ENCODE results near the gene FOXN3. TPM values are rescaled to one million over a fixed set of nuclear protein-coding genes. Genes with fewer than 3 reads are reported as not detected.

FOXN3 gene
- total RNA-seq, 1 experiment from 2014 or later, result 2.7 TPM

DNA sequence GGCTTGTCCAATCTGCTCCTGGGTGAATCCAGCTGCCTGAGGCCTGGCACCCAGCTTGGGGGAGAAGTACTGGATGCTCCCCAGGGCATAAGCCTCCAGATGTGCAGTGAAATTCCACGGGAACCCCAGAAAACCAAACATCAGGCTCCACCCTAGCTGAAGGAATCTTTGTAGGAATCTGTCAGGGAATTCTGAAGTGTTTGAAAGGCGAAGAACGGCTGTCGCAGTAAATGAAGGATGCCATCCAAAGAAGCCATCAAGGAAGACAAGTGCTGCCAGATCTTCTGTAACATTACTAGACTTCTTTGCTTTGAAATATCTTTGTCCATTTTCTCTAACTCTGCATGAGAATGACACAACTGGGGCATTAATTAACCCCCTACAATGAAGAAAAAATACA is 219.4 kb downstream of the FOXN3 start:
- no peak for DNase-seq (ENCODE audit: low spot score)

DNA sequence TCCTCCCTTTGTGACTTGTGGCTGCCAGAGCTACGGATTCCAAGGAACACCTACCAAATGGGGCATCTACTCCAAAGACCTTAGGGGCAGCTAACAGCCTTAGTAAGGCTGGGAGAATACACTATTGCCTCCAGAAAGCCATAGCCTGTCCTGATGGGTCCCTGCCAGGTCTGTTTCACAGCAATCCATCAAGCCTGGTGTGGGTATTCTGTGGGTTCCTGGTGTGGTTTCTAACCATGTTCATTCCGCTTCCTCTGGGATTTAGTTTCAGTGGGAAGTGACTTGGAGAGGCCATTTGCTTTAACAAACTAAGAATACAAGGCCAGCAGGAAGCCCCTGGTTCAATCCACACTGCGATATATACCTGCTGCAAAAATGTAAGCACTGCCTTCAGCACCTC is 220.5 kb downstream of the FOXN3 start:
- no peak for DNase-seq (ENCODE audit: low spot score)

DNA sequence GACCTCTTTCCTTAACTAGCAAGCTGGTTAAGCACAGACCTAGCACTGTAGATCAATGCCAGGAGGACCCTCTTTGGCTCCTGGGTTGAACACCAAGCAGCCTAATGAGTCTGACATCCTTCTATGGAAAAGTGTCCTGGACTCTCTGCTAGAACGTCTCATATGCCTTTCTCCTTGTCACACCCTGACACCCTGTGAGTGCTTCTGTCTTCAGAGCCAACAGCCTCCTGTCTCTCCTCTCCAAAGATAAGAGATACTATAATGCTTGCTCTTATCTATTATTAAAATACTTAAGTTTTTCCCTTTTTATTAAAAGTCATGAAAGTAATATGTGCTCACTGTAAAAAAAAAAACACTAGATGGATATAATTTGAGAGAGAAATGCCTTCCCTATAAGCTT is 222.7 kb downstream of the FOXN3 start:
- DNase-seq (ENCODE audit: low spot score), result no peak

DNA sequence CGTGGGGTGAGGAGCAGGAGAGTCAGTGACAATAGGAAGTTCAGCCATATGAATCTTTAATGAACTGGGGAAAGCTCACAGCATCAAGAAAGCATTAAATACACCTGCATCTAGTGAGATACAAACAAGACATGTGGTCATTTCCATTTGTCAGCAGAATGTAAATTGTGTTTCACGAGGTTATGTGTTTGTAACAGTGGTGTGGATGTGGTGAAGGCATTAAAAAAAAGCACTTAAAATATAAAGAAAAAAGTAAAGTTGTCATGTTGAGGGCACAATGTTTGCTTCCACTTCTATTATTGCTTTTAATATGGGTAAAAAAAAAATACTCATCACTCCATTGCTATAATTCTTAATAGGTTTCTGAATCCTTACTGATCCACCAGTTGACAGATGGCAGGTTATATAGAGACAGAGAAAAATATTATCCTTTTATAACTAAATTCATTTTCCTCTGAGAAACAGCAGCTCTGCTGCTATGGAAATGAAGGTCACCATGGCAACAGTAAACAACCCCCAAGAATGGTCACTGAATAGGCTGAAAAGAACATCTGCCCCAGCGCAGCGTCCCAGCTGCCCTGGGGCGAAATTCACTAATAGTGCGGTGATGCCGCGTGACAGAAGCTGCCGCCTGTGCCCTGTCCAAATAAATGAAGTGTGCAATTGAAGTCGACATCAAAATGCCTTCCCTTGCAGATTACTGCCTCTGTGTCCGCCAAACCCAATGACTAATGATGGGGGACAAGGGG is 226.1 kb downstream of the FOXN3 start:
- DNase-seq (ENCODE audit: low spot score), result no peak

DNA sequence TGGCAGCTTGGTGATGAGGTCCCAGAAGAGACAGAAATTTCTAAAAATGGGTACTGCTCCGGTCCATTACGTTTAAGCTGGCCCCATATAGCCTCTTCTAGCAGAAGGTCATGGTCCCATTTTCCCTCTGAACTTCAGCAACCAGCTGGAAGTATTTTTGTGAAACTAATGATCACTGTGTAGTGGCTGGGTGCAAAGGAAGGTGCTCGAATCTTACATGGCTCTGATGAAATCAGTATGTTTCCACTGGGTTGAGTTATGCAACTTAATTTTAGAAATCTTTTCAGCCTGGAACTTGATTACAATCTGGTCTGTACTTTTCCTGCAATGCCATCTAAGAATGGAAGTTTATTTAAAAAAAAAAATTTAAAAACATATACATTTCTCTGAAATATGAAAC is 228.5 kb downstream of the FOXN3 start:
- no peak for DNase-seq (ENCODE audit: low spot score)

DNA sequence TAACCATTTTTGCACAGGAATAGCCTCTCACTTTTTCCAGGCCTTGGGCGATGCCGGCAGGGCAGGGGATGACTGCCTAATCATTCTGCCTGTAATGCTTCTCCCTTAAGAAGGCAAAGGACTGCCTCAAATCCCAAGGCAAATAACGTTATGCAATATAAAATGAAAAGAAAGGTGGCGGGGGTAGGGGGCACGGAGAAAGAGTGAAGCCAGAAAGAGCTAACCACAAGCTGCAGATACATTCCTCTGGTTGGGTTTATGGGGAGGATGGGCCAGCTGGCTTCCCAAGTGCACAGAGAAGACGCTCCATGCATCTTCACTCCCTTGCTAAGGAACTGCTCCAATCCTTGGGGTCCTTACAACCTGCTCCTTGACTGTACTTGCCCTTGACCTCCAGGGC is 229.5 kb downstream of the FOXN3 start:
- DNase-seq (ENCODE audit: low spot score), result no peak

DNA sequence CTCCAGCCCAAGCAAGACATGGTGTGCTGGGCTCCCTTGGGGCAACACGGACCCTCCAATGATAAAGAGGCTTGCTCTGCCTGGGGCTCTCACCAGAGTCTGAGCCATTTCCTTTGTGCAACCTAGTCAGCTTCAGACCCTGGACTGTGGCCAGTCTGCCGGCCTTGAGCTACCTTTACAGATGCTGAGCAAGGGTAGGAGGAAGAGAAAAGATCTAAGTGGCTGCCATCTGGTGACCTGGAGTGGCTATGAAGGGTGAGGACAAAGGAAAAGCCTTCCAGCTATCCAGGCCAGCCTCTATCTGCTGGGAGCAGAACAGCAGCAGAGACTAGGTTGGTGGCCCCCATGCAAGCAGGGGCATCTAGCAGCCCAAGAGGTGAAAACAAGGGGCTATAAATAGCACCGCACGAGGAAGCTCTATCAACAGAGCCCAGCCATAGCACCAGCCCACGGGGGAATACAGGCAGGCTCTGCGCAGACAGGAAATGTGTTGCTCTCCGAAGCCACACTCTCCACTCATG is 230.1 kb downstream of the FOXN3 start:
- DNase-seq (ENCODE audit: low spot score), result no peak

DNA sequence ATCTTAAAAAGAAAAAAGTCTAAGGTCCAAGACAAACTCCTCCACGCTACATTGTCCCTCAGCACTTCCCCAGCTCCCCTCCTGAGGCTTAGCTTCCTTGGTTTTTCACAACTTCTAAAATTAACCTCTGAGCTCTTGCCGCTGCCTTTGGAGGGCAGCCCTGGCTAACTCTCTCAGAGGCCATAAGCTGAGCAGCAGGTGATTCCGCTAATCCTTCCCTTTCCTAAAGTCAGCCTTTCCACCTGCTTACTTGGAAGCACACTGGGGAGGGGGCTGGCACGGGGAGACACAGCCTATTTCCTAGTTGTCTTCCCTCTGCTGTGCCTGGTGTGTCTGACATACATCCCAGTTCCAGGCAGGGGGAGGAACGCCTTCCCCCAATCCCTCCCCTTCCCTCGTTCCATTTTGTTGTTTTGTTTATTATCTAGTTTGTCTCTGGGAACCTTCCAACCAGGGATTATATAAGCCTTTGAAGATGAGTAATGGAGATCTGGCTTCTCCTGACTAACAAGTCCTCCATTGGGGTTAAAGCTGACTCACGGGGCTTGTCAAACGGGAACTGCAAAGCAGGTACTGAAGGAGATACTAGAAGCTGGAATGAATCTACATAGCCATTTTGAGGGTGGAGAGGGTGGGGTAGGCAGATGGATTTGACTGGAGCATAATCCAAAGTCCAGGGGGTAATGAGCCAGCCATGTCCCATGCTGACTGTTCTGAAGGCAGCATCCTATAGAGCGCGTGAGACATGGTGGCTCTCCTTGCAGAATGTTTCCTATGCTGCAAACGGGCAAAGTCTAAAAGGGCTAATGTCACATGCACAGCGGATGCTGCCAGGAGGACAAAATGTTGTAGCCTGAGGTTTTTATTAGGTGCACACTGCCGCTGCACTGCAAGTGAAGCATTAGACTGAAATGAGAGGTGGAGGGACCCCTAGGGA is 230.8 kb downstream of the FOXN3 start:
- DNase-seq (ENCODE audit: low spot score), result peak; percentile 47

DNA sequence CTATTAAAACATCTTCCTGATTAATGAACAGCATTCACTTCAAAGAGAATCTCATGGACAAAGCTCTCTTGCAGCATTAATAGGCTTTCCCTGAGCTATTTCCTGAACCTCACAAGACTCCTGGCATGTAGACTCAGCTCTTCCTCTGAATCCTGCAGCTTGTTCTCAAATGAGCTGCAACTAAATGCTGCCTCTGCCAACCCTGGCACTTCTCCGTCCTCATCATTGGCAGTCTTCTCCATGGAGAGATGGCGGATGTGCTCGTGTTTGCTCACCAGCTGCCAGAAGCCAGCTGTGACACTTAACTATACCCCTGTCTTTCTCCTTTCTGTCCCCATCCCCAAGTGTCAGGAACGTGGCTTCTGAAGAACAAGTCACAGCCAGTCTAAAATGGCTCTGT is 232.1 kb downstream of the FOXN3 start:
- no peak for DNase-seq (ENCODE audit: low spot score)

DNA sequence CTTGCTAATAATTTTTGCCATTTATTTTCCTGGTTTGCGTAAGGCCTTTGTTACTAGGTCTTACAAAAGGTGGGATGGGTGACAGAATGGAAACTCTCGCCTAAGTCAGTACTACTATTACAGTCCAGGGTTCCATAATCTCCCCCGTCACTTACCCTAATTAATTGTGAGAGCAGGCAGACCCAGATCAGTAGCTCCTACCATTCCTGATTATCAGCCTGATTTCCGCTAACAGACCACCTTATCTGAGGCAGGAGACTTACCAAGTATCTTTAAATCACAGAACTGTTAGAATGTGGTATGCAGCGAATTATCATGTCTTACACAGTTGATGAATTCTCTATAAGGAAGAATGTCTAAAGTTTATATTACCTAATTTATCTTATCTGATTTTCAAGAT is 234.7 kb downstream of the FOXN3 start:
- no peak for DNase-seq (ENCODE audit: low spot score)

DNA sequence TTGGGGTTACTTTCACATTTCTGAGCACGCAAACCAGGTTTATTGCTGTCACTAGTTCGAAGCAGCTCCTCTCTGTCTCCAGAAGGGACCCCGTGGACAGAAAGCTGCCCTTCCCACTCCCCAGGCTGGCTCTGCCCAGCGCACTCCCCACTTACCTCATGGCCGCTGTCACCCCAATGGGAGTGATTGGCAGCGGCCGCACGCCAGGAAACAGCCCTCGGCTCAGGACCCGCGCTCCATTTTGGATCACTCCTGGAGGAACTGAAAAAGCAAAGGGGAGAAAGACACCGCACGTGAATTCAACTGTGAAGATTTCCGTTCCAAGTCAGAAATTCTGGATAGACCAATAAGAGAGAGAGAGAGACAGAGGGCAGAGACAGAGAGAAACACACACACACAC is 236.5 kb downstream of the FOXN3 start:
- no peak for DNase-seq (ENCODE audit: low spot score)

DNA sequence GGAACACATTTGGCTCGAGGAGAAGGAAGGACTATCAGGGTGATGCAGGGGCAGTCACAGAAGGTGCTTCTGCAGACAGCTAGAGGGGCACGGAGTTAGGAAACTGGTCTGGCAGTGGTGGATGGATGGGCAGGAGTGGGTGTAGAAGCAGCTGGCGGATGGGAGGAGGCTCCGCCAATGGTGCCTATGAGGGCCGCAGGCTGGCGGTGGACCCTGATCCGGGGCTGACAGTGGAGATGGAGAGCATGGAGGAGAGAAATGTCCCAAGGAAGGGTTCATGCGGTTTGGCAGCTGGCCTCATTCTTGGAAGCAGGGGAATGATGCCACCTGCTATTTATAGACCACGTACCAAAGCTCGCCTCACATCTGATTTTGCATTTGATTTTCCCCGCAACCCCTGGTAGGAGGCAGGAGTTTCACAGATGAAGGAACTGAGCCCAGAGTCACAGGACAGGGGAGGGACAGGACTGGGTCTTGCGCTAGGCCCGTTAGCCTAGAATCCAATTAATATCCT is 237.1 kb downstream of the FOXN3 start:
- no peak for DNase-seq (ENCODE audit: low spot score)

DNA sequence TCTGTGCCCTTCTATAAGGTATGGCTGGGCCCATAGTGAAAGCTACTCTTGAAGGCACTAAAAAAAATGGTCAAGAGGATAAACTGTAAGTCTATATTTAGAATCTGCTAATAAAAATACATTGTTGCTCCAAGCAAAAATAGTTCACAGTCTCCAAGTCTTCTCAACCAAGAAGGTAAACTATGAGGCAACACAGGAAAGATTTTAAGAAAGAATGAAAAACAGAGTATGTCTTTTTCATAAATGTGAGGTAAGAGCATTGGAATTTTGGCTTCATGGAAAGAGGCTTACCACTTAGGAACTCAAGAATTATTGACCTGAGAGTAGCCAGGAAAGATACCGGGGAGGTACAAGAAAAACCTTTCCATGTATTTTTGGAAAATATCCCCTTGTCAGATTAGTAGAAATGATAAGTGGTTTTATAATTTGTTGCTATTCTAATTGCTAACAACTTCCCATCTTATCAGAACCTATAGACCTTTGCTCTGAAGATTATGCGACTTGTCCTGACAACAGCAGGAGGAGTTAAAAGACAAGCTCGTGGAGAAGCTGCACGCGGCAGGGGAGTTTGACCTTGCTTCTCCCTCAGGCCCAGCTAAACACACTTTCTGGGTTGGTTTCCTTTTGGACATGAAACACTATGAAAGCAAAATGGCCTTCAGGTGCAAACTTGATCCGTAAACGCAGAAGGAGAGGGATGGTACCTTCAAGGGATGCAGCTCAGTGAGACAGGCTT is 238.1 kb downstream of the FOXN3 start:
- DNase-seq (ENCODE audit: low spot score), result no peak

DNA sequence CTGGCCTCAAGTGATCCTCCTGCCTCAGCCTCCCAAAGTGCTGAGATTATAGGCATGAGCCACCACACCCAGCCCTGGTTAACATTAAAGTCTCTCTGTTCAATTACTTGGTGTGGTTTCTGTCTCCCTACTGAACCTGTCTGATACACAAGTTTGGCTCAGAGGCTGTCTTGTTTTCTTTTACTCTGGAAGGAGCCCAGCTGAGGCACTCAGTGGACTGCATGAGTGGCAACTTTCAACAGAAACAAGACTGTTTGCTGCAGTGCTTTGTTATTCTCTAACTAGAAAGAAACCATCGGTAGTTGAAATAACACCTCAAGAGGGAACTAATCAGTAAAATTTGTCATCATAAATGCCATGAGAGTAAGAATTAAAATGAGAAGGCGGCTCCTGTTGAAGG is 238.7 kb downstream of the FOXN3 start:
- no peak for DNase-seq (ENCODE audit: low spot score)

DNA sequence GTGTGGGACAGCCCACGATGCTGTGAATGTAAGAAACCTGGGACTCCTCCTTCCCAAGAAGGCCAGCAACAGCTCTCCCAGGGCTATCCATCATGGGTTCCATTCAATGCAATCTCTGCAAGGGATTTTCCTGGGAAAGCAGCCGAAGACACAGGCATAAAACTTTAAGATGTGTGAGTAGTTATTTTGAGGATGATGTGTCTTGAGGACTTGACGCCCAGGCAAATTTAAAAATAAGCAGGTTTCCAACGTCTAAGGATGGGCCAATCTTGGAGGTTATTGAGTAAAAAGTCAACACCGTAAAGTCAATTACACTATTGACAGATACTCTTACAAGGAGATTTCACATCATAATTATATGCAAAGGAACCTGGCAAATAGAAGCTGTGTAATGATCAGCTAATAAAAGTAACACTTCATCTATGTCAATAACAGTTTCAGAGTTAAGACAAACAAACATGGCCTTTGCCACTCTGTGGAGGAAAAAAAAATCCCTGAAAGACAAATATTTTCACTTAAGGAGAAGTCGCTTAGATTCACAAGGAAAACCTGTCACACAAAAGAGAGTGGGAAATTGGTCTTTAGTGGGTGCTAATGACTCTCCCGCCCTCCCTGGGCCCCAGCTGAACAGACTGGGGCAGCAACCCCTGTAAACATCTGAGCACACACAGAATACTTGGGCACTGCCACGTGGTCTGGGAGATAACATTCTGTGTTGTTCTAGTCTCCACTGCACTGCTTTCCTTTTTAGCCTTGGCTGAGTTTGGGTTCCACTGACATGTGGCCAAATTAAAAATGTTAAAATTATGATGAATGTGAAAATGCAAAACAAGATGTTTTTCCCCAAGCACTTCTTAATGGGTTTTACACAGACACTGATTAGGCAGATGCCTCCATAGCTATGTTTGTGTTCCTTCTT is 240.9 kb downstream of the FOXN3 start:
- DNase-seq (ENCODE audit: low spot score), result no peak

DNA sequence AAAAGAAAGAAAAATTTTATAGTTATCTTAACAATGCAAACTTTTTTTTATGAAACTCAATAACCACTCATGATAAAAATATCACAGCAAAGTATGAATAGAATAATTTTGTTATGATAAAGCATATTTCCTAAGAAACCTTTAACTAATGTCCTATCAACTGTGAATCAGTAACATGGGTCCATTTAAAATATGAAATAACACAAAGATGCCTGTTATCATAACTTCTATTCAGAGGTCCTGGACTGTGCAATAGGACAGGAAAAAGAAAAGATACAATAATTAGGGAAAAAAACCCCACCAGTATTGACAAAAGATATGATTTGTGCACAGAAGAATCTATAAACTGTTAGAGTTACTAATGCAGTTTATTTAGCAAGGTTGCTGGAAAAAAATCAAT is 245.4 kb downstream of the FOXN3 start:
- no peak for DNase-seq (ENCODE audit: low spot score)

DNA sequence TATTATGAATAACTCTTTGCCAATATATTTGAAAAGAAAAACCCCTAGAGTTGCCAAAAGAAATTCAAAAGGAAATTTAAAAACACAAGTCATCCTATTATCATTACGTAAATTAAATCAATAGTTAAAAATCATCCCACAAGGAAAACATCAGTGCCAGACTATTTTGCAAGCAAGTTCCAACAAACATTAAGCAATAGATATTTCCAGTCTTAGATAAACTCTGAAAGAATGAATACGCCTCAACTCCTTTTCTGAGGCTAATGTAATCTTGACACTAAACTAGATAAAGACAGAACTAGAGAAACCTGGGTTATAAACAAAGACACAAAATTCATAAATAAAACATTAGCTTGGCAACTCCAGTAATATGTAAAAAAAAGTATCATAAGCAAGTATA is 245.9 kb downstream of the FOXN3 start:
- no peak for DNase-seq (ENCODE audit: low spot score)

DNA sequence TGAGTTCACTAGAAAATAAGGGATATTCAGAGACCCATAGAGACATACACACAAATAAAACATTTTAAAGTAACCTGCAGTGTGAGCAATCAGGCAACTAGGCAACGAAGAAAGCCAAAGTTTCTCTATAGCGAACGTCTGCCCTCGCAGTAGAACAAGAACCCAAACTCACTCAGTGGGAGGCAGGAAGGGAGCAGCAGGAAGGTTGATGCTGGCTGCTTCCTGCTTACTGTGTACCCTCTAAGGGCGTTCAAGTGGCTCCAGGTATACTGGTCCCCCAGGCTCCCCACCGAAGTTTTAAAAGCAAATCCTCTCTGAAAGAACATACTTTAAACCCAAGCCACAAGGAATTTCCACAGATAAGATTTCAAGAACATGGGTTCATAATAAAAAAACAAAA is 249.3 kb downstream of the FOXN3 start:
- DNase-seq (ENCODE audit: low spot score), result no peak

DNA sequence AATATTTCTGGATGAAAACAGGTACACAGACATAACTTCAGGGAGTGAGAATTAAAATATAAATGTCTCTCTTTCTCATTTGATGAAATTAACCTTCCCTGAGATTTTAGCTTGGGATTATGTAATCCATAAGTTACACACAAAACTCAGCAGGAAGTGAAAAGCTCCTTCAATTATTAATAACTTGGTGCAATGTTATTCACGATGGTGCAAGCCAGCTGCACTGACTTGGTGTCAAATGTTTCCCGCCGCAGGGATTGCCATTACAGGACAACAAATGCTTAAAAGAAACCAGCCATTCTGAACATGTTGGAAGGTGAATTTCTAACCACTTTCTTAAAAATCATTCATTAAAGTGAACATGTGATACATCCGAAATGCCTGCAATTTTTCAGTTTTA is 250.4 kb downstream of the FOXN3 start:
- DNase-seq (ENCODE audit: low spot score), result no peak

DNA sequence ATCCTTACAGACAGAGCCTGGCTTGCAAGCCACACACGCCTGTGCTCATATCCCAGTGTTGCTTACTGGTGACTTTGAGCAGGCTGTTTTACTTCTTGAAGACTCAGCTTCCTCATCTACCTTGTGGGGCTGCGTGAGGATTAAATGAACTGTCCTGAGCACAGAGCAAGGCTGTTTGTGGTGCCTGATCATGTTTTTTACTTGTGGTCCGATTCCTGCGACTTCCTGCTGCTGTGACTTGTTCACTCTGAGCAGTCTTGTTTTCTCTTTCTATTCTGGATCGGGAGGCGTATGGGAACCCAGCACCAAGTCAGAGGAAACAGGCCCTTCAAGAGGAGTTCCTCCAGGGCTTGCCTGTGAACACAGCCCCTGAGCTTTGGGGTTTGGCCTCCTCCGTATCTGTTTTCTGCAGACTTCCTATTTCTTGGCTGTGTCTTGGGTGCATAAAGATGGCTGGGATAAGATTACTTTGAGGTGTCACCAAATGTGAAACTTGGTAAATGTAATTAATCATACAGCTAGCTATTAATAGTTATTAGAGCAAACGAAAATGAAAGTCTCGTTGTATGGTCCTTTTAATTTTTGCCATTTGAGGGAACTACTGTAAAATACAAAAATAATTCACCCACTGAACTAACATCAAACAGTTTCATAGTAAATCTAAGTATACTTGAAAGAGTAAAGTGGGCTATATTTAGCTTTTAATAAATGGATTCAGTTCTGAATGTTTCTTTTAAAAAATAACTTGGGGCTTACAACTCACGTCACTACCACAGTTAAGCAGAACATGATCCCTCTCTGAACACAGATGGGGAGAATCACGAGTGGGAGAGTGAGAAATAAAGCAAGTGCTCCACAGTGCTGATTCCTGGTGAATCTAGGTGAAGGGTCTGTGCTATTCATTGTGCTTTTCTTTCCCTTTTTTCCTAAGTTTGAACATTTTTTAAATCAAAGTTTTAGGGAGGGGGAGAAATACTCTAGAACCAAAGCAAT is 251.5 kb downstream of the FOXN3 start:
- DNase-seq (ENCODE audit: low spot score), result no peak

All from A172 (cell line).